NCI-H510A treated with DMSO at 0.1 percent for 48 hours (cell line): Measurements from ENCODE around the gene WDR82.

Source experiments
- DNase-seq: peaks from one replicate; lab custom pipeline; 2025; lab: John Stamatoyannopoulos, UW

The WDR82 gene

DNA sequence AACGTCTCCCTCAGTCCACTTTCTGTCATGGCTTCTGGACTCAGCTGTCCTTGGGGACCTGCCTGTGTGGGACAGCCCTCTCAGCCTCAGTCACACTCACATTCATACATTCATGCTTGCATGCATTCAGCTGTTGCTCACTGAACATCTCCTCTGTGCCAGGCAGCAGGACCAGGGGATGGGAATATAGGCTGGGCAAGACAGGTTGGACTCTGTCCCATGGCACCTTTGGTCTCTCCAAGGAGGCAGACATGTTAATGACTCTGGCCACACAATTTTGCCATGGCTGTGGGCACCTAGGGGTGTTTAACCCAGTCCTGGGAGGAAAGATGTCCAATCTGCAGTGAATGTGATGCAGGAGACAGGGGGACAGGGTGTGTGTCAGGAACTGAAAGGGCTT, 29.9 kb upstream of the WDR82 start:
- DNase-seq = no peak

DNA sequence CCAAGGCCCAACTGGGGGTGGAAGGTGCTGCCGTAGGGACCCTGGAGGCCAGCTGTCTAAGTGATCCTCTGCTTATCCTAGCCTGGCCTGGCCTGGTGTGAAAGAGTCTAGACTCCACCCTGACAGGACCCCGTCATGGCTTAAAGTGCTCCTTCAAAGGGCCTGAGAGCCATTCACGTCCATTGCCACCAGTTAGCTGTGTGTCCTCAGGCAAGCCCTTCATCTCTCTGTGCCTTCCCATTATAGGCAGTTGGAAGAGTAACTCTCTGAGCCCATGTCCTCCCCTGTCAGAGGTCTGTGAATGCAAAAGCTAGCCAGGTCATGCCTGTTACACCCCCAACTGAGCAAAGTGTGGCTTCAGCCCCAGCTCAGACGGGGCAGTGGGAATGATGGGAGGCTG, 28.5 kb upstream of the WDR82 start:
- DNase-seq = no peak

- DNase-seq = no peak
Observed at GRCh38 chr3:52305926-52306325, 27.5 kb upstream of the WDR82 start.

DNA sequence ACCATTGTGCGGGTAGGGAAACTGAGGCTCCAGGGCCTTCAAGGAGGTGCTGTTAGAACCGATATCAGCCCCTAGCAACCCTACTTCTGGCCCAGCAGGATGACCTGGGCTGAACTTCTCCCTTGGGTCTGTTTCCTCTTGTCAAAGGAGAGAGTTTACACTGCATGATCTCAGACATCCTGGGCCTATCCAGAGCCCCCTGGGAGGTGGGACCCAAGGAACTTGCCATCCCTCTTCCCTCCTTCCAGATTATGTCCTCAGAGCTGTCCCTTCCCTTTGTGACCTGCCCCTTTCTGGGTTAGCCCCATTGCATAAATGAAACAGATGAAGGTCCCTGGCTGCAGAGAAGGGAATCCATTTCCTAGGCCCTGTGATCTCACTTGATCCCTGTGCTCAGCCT, 25.4 kb upstream of the WDR82 start:
- no peak for DNase-seq

- no peak for DNase-seq
Observed at GRCh38 chr3:52302426-52303145, 24.1 kb upstream of the WDR82 start.

- DNase-seq = no peak
Observed at GRCh38 chr3:52299879-52300611, 21.6 kb upstream of the WDR82 start.

DNA sequence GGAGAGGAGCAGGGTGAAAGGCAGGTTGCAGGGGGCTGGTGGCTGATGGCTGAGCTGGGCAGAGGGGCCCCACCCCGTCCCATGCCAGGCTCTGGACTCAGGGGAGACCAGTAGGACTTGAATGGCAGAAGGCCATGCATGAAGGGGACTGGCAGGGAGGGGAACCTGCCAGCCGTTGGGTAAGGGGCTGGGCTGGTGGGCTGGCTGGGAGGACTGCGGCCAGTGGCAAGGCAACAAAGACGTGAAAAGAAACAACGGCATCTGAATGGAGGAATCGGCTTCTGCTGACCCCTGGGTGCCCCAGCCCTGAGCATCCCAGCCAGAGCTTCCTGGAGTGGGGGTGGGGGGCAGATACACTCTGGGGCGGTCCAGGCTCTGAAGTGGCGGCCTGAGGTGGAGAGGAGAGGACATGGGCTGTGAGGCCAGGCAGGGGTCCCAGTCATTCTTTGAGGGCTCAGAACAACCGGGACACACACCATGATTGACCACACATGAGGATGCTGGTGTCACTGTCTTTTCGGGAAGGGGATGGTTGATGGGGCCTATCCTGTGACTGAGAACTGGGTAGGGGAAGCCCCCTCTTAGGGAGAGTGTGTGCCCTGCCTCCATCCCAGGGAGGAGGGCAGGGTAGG, 20.9 kb upstream of the WDR82 start:
- no peak for DNase-seq

DNA sequence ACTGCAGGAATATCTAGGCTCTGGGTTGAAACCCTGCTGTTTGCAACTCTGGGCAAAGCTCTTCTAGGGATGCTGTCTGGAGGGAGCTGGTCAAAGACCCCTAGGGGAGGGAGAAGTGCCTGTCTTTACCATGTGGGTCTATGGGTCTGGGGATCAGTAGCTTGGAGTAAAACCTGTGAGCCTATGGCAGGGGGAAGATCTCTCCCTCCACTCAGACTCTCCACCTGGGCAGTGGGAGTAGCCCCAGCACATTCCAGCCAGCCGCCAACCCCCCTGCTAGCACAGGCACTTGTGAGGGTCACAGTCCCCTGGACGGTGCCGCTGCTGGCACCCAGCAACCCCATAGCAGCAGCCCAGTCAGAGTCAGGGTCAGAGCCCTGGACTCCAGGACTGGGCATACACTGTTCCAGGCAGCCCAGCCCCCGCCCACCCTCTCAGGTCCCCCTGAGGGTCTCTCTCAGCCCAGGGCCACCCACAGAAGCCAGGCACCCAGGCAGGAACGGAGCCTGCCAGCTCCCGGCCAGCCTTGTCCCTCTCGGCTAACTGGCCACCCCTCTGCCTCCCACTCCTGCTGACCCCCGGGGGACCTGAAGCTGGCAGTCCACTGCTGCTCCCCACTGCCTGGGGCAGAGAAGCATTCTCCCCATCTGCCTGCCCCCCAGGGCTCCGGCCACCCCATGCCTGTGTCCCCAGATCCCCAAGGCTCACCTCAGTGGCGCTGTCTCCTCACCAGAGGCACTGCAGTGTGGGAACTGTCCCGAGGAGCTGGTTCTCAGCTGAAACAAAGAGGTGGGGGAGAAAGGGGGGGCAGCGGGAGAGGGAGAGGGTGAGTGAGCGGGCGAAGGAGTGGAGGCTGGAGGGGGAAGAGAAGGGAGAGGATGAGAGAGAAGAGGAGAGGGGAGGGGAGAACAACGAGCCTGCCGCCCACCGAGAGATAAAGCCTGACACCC, 20.0 kb upstream of the WDR82 start:
- DNase-seq = no peak

GRCh38 chr3:52297242-52298148, 19.0 kb upstream of the WDR82 start:
- no peak for DNase-seq

- no peak for DNase-seq
Observed at GRCh38 chr3:52295671-52296208, 17.3 kb upstream of the WDR82 start.

DNA sequence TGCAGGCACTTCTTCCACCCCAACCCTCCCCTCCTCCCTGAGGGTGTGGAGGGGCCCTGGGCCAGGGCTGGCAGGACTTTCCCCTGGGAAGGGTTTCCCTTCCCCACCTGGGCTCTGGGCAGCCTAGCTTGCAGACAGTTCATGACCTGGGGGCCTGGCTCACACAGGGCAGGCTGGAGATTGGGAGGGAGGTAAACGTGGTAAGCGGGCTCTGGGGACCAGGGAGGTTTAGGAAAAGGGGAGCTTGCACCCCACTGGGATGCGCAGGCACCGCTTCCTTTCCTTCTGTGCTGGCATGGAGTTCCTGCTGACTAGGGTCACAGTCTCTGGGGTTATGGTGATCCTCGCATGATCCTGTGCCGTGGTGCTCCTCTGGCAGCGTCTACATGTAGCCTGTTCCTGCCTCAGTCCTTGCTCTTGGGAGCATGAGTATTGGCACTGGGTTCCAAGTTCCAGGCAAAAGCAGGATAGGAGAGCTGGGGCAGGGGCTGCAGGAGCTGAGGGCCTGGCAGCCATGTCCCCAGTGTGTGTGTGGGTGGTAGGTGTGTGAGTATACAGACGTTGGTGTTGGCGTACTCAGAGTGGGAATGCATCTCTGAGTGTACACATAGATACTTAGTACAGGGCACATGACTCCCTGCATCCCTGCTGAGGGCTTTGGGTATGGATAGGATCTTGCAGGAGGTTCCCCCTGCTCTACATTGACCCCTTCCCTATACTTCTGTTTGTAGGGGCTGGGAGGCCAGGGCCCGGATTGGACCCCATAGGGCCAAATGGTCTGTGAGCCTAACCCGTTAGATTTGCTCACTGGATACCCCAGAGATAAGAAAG, 16.1 kb upstream of the WDR82 start:
- no peak for DNase-seq

- DNase-seq = no peak
Observed at GRCh38 chr3:52293491-52294319, 15.3 kb upstream of the WDR82 start.

DNA sequence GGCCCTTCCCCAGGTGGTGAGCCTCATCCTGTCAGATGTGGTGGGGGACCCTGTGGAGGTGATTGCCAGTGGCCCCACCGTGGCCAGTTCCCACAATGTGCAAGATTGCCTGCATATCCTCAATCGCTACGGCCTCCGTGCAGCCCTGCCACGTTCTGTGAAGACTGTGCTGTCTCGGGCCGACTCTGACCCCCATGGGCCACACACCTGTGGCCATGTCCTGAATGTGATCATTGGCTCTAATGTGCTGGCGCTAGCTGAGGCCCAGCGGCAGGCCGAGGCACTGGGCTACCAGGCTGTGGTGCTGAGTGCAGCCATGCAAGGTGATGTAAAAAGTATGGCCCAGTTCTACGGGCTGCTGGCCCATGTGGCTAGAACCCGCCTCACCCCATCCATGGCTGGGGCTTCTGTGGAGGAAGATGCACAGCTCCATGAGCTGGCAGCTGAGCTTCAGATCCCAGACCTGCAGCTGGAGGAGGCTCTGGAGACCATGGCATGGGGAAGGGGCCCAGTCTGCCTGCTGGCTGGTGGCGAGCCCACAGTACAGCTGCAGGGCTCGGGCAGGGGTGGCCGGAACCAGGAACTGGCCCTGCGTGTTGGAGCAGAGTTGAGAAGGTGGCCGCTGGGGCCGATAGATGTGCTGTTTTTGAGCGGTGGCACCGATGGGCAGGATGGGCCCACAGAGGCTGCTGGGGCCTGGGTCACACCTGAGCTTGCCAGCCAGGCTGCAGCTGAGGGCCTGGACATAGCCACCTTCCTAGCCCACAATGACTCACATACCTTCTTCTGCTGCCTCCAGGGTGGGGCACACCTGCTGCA, 14.0 kb upstream of the WDR82 start:
- no peak for DNase-seq

DNA sequence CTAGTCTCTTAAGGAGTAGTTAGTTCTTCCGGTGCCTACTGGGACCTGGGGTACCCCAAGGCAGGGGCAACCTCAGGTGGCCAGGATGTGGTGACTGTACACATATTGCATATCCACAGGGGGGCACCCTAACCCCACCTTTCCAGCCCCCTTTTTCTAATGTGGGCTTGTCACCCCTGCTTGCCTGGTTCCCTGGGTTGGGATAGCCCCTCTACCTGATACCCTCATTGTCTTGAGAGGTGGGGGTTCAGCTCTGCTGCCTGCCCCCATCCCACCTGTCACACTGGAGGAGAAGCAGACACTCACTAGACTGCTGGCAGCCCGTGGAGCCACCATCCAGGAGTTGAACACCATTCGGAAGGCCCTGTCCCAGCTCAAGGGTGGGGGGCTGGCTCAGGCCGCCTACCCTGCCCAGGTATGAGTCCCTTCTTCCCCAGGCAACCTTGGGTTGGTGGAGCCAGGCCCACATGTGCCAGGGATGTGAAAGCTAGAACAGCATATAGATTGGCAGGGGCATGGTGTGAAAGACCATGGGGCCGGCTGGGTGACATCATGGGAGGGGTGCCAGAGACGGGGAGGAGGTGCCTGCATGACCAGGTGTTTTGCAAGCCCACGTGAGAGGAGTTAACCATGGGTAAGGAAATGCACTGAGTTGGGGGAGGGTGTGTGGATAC, 13.2 kb upstream of the WDR82 start:
- no peak for DNase-seq

GRCh38 chr3:52290596-52291507, 12.4 kb upstream of the WDR82 start:
- no peak for DNase-seq
